HG03565 (cell line): ENCODE measurements around the gene BRICD5.
A peak's percentile ranks its signal among the peaks of the same experiment; 100 is the strongest.

Source experiments
- ATAC-seq: cut with Tn5 transposase; IDR thresholded peaks from one replicate; pipeline ENCODE4 v1.9.1; 2021; ENCODE audit warnings: mild to moderate bottlenecking, moderate library complexity; ENCODE audit not compliant: unreplicated experiment

BRICD5 gene

GRCh38 chr16:2237493-2238149 is 27.0 kb upstream of the BRICD5 start:
- ATAC-seq, result no peak

- ATAC-seq, result no peak
Measured at GRCh38 chr16:2237102-2237482, 26.4 kb upstream of the BRICD5 start.

GRCh38 chr16:2236337-2237101 is 25.9 kb upstream of the BRICD5 start, which contains the start of gene DNASE1L2:
Gene DNASE1L2 (plus strand): TSS chr16:2236444. CDS start chr16:2236817, 373 bp downstream.
- no peak for ATAC-seq

- no peak for ATAC-seq
Measured at GRCh38 chr16:2235695-2236336, 25.2 kb upstream of the BRICD5 start.

- ATAC-seq, result no peak
Measured at GRCh38 chr16:2235234-2235651, 24.6 kb upstream of the BRICD5 start.

GRCh38 chr16:2234813-2235170 is 24.1 kb upstream of the BRICD5 start:
- no peak for ATAC-seq

GRCh38 chr16:2233872-2234812 is 23.5 kb upstream of the BRICD5 start:
- ATAC-seq, result no peak

GRCh38 chr16:2233046-2233775 is 22.5 kb upstream of the BRICD5 start:
- no peak for ATAC-seq

- no peak for ATAC-seq
Measured at GRCh38 chr16:2232094-2232990, 21.7 kb upstream of the BRICD5 start.

GRCh38 chr16:2231016-2231931 is 20.6 kb upstream of the BRICD5 start:
- ATAC-seq, result no peak

- no peak for ATAC-seq
Measured at GRCh38 chr16:2230376-2230775, 19.7 kb upstream of the BRICD5 start.

- no peak for ATAC-seq
Measured at GRCh38 chr16:2229632-2230250, 19.1 kb upstream of the BRICD5 start.

- ATAC-seq, result no peak
Measured at GRCh38 chr16:2229091-2229490, 18.4 kb upstream of the BRICD5 start.

GRCh38 chr16:2228161-2228824 is 17.6 kb upstream of the BRICD5 start:
- ATAC-seq, result no peak

- ATAC-seq, result no peak
Measured at GRCh38 chr16:2226918-2227317, 16.3 kb upstream of the BRICD5 start.

- no peak for ATAC-seq
Measured at GRCh38 chr16:2226245-2226793, 15.7 kb upstream of the BRICD5 start.

- ATAC-seq, result peak; percentile 2
Measured at GRCh38 chr16:2223942-2224486, 13.4 kb upstream of the BRICD5 start.
